Measurements from ENCODE around the gene GGA1. TPM values are rescaled to one million over a fixed set of nuclear protein-coding genes. Genes with fewer than 3 reads are reported as not detected.

The GGA1 gene
- total and polyA plus RNA-seq, 9 of the 15 experiments (the other 6 are each of a cell fraction or from before 2014, with no cell fraction given), result 1.5 to 69.5 (median 31.6) TPM

- TF ChIP-seq REST (IDR thresholded peaks at IDR 0.05; ENCODE audit: borderline replicate concordance), result peak; percentile 58
- TF ChIP-seq REST (CRISPR knock-in tag; IDR thresholded peaks at IDR 0.05; ENCODE audit: low read depth), result no peak
- no peak for TF ChIP-seq GABPB1 (CRISPR knock-in tag; IDR thresholded peaks at IDR 0.05)
- TF ChIP-seq MGA (IDR thresholded peaks at IDR 0.05), result no peak
- no peak for TF ChIP-seq ZNF134 (CRISPR knock-in tag; conservative IDR thresholded peaks at IDR 0.05)
- TF ChIP-seq TRIM25 (IDR thresholded peaks at IDR 0.05; ENCODE audit: borderline replicate concordance), result no peak
These were observed 34.7 kb downstream of the GGA1 start (continued) for GRCh38 chr22:37643225-37643847.

Data from K562 (cell line).